GM12873 (cell line): ENCODE data around the gene CRYBG3.

Source experiments
- CTCF ChIP-seq: IDR thresholded peaks from 2 replicates; pipeline ENCODE4 v1.5.1; 2012; ENCODE audit warnings: low read depth, mild to moderate bottlenecking, moderate library complexity, low read length, control low read depth; ENCODE audit not compliant: insufficient read depth; ENCODE audit errors: missing control alignments

Gene CRYBG3

GRCh38 chr3:97991293-97991682 lies 169.5 kb downstream of the CRYBG3 start:
- no peak for TF ChIP-seq CTCF

- no peak for TF ChIP-seq CTCF
Observed at GRCh38 chr3:97992547-97993173, 170.8 kb downstream of the CRYBG3 start.

DNA sequence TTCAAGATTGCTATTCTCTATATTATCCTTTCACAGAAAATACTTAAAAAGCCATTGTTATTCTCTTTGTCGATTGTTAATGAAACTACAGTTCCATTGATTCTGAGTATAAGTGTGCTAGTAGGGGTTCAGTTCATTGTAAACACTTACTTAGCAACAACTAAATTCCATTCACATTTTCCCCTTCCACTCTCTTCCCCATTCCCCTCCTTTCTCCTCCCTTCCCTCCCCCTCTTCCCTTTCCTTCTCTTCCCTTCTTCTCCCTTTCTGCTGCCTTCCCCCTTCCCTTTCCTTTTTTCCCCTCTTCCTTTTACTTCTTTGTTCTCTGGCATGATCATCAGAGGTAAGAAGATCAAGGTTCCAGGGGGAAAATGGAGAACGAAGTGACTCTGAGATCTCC lies 171.7 kb downstream of the CRYBG3 start:
- no peak for TF ChIP-seq CTCF

GRCh38 chr3:97994328-97994945 lies 172.6 kb downstream of the CRYBG3 start:
- no peak for TF ChIP-seq CTCF
